AG04449 (cell line): ENCODE measurements around the gene BTRC.

Experiments used
- CTCF ChIA-PET: fragments of 350-600 bp; formaldehyde crosslinking; extraction: SDS; loops from one replicate; lab custom pipeline; 2021; ENCODE audit warnings: antibody characterized with exemption; lab: Yijun Ruan, JAX
- POLR2A ChIA-PET: fragments of 400-600, 350-600 bp; formaldehyde crosslinking; extraction: SDS; loops from one replicate; lab custom pipeline; 2020; ENCODE audit warnings: antibody characterized with exemption, inconsistent platforms; lab: Yijun Ruan, JAX
- DNase-seq: peaks from one replicate; pipeline ENCODE4 v3.0.0-alpha.2; 2010; ENCODE audit warnings: low read depth, low spot score
- H3K4me3 ChIP-seq: 2 replicates; pipeline ENCODE4 v1.5.1; 2011; ENCODE audit warnings: low read depth, mild to moderate bottlenecking, control low read depth, low read length
- TF ChIP-seq, protein P1 (sequence below): IDR thresholded peaks from one replicate; pipeline ENCODE4 v1.5.1; 2011; ENCODE audit warnings: mild to moderate bottlenecking, moderate library complexity, low read length, control low read depth, inconsistent platforms; ENCODE audit not compliant: insufficient read depth; ENCODE audit errors: missing control alignments

BTRC gene

DNA sequence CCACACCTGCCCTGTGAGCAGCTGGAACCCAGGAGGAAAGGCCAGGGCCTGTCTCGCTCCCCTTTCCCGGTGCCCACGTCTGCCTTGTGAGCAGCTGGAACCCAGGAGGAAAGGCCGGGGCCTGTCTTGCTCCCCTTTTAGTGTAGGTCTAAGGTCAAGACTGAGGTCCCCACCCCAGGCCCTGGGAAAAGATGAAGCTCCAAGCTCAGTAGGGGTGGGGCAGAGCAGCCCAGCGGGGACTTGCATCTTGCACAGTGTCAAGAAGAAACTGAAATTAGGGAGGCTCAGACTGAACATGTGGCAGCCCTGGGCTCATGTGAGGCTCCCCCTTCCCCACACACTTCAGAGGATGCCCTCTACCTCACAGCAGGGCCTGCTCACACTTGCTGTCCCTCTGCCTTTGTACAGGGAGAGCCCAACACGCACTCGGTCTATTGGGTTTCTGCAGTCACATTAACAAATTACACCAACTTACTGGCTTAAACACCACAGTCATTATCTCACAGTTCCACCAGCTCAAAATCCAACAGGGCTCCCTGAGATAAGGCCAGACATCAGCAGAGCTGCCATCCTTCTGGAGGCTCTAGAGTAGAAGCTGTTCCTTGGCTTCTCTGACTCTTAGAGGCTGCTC is 221.7 kb downstream of the BTRC start:
- TF ChIP-seq, protein P1, sequence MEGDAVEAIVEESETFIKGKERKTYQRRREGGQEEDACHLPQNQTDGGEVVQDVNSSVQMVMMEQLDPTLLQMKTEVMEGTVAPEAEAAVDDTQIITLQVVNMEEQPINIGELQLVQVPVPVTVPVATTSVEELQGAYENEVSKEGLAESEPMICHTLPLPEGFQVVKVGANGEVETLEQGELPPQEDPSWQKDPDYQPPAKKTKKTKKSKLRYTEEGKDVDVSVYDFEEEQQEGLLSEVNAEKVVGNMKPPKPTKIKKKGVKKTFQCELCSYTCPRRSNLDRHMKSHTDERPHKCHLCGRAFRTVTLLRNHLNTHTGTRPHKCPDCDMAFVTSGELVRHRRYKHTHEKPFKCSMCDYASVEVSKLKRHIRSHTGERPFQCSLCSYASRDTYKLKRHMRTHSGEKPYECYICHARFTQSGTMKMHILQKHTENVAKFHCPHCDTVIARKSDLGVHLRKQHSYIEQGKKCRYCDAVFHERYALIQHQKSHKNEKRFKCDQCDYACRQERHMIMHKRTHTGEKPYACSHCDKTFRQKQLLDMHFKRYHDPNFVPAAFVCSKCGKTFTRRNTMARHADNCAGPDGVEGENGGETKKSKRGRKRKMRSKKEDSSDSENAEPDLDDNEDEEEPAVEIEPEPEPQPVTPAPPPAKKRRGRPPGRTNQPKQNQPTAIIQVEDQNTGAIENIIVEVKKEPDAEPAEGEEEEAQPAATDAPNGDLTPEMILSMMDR, result no peak
- ChIA-PET CTCF (interaction anchor here (0.7 to 2.8 kb wide), 6 partner anchors 10 to 362 kb away, joined by 3 to 16 read pairs (median 3); no protein-coding TSS in a partner anchor), POLR2A (interaction anchor here (0.6 to 1.0 kb wide), 3 partner anchors 8 to 524 kb away, joined by 3 to 8 read pairs (median 3); no protein-coding TSS in a partner anchor)
- H3K4me3 ChIP-seq, result no peak overlapping the region
- no peak for DNase-seq

DNA sequence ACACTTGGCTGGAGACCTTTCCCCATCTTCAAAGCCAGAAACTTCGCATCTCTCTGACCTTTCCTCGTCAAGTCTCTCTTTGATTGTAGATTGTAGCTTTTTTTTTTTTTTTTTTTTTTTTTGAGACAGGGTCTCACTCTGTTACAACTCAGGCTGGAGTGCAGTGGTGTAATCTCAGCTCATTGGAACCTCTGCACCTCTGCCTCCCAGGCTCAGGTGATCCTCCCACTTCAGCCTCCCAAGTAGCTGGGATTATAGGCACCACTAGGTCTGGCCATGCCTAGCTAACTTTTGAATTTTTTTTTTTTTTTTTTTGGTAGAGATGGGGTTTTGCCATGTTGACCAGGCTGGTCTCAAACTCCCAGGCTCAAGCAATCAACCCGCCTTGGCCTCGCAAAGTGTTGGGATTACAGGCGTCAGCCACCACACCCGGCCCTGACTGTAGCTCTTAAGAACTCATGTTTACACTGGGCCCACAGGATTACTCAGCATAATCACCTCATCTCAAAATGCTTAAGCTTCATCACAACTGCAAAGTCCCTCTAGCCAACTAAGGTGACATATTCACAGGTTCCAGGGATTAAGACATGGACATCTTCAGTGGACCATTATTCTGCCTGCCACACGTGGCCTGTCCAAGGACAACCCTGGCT is 222.4 kb downstream of the BTRC start:
- H3K4me3 ChIP-seq, result no peak overlapping the region
- ChIA-PET POLR2A (interaction anchor here (0.6 to 1.0 kb wide), 3 partner anchors 9 to 229 kb away, joined by 3 to 8 read pairs (median 3); no protein-coding TSS in a partner anchor), CTCF (interaction anchor here (0.7 to 2.8 kb wide), 6 partner anchors 9 to 363 kb away, joined by 3 to 16 read pairs (median 3); no protein-coding TSS in a partner anchor)
- no peak for DNase-seq
- TF ChIP-seq, protein P1, result no peak

DNA sequence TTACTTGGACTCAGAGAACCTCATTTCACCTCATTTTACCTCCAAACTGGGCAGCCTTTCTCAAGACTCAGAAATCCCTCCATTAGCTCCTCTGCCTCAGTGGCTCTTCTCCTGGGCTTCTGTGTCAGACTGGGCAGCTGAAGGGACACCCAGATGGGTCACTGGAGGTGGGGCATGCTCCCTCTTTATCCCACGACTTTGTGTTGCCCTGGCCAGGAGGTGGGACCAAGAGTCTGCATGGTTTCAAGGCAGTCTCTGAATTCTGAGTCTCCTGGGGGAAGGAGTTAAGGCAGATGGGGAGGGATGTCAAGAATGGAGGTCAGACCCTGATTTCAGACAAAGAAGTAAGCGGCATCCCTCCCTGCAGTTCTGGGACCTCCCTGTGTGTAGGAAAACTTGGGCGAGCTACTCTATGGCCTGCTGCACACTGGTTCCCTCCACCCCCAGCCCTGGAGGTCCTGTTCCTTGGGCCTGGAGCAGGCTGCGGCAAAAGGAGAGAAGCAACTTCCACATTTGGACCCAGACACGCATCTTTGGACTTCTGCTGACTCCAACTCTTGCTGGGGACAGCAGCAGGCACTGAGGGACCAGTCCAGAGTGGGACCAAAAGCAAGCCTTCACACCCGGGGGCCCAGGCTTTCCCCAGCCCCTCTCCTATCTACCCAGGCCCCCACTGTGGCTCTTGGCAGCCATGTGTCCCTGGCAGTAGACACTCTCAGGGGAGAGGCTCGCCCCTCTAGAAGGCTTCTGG is 223.3 kb downstream of the BTRC start:
- ChIA-PET CTCF (interaction anchor here (1.1 to 12.5 kb wide), 6 partner anchors 6 to 363 kb away, joined by 3 to 145 read pairs (median 10); no protein-coding TSS in a partner anchor), POLR2A (interaction anchor here (0.7 kb wide), 1 partner anchor 230 kb away, joined by 3 read pairs; no protein-coding TSS in a partner anchor)
- DNase-seq, result no peak
- H3K4me3 ChIP-seq, result no peak overlapping the region
- TF ChIP-seq, protein P1, result no peak

DNA sequence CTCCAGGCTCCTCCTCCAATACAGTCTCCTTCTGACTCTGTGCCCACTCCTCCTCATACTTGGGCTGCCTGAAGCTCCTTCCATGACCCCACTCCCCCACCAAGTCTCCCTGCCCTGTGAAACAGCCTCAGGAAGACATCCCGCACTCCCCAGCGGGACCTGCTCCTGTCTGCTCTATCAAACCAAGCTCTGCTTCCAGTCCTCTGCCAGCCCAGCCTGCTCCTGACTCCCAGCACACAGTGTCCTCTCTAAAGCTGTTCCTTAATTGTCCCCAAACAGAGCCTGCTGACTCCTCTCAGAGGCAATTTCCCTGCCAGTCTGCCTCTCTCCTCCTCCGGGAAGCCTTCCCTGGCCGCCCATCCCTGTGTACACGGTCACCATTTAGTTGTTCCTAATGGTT is 224.2 kb downstream of the BTRC start:
- ChIA-PET POLR2A (no interaction called here), CTCF (interaction anchor here (1.6 to 12.5 kb wide), 3 partner anchors 7 to 364 kb away, joined by 4 to 145 read pairs (median 16); no protein-coding TSS in a partner anchor)
- no peak for DNase-seq
- no peak overlapping the region for H3K4me3 ChIP-seq
- TF ChIP-seq, protein P1, result no peak

DNA sequence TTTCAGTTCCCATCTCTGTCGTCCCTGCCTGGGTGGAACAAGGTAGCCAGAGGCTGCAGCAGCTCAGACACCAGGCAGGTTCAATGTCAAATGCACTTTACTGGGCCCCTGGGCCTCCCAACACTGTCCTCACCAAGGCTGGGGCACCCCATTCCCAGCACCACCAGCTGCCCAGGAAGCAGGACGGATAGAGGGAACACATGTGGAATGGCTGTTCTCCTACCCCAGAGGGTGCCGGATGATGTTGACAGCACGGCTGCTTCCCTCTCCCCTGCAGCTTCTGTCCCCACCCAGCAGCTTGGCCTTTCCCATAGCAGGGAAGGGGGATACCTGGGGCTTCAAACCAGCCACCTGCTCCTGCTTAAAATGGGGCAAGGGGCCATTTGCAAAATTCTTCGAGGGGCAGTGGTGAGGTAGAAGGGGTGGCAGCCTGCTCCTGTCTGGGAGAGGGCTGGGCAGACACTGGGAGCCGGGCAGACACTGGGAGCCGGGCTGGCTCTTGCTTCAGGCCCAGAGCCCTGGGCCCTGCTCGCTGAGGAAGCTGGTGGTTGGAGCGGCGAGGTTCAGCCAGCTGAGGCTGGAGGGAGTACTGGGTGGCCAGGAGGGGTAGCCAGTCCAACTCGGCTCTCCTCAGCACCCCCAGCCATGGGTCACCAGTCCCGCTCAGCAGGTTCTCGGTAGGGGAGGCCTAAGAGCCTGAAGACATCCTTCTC is 225.0 kb downstream of the BTRC start:
- POLR2A ChIA-PET, result no interaction called here
- H3K4me3 ChIP-seq, result no peak overlapping the region
- no peak for DNase-seq
- CTCF ChIA-PET, result interaction anchor here (1.6 to 12.5 kb wide), 3 partner anchors 8 to 365 kb away, joined by 4 to 145 read pairs (median 16); no protein-coding TSS in a partner anchor
- TF ChIP-seq, protein P1, result no peak
